ENCODE data around the gene C3orf22.
A peak's percentile ranks its signal among the peaks of the same experiment; 100 is the strongest.
"Not testable (repeated sequence)": the region's sequence is repeated elsewhere in the genome, so short reads cannot be mapped to it uniquely, and the experiment has no call there.

C3orf22 gene, protein sequence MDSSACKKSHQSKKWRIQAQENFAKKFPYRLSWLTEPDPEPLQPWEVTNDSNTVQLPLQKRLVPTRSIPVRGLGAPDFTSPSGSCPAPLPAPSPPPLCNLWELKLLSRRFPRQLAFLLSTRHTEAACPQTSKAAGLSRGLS

DNA sequence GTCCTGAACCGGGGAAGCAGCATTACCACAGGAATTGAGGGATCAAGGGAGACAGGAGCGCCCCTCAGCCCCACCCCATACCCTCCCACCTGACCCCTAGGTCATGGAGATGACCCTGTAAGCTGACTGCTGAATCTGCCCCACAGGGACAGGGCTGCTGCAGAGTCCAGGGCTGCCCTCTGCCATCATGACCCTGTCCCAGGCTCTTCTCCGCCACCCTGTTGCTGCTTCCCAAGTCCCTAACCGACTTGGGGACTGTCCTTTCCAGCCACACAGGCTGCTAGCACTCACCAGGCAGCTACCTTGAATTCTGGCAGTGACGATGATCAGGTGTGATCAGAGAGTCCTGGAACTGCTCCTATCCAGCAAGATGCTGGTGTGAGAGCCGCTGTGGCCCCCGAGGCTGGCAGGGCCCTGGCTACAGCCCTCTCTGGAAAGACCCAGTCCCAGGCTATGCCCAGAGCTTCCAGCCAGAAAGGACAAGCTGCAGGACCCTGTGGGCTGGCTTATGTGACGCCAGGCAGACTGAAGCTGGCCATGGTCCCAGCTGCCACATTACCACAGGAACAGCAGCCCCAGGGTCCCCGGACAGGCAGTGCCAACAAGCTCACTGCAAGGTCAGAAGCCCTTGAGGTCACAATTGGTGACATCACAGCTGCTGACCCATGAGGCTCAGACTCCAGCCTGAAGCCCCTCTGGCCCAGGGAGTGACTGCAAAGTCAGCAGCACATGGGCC, at the start of gene C3orf22:
Gene C3orf22, minus strand, starts transcription at position 597 of the 736 bp plus-strand sequence. CDS start 5,542 bp downstream, outside the sequence.
- no peak for DNase-seq (ENCODE audit: low read depth)

DNA sequence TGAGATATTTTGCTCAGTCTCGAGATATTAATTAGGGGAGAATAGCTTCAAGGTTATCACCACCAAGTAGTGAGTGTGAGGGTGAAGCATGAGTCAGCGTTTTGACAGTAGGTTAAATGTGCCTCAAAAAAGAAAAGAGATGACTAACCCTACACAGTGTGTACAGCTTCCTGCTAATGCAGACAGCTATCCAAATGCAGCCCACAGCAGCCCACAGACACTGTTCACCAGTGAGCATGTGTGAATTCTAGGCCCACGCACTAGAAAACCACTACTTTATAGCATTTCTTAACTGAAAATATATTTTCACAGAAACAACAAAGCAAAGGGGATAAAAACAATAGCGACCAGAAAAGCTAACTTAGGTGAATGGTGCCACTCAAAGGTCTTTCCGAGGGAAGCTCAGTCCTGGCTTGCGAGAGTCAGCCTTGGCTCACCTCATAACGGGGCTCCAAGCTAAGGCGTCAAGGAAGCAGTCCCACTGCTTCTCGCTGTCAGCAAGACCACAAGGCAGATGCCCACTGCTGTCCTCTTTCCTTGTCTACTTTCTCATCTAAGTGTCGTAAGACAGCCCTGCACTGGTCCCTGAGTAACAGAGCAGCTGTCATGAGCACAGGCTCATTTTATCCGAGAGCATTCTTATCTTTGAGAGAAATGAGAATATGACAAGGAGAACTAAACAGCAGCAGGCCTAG, 48.6 kb upstream of the C3orf22 start:
- peak; percentile 19 for DNase-seq (ENCODE audit: low read depth)

DNA sequence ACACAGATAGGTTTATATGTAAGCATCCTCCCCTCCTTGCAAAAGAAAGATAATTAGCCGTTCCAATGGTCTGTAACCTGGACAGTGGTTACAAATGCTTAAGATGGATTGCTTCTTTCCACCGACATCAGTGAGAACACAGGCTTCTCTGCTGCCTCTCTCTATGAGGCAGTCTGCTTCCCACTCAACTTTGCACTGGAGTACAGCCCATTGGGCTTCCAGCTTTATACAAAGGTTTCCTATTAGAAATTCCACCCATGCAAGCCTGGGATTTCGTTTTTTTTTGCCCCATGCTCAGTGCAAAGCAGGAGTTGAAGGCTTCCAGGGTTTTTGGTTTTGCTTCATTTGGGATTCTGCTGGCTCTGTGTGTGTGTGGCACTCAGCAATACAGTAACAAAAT, 47.3 kb upstream of the C3orf22 start:
- no peak for DNase-seq (ENCODE audit: low read depth)

DNA sequence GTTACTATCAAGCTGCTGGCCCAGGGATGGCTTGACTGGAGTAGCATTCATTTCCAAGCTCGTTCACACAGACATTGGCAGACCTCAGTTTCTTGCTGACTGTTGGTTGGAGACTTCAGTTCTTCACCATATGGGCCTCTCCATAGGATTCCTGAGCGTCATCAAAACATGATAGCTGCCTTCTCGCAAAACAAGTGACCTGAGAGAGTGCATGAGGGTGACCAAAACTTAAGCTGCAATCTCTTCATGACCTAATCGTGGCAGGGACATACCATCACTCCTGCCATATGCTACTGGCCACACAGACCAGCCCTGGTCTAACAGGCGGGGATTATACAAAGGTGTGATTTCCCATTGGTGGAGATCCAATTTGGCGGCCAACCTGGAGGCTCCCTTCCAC, 46.0 kb upstream of the C3orf22 start:
- no peak for DNase-seq (ENCODE audit: low read depth)

DNA sequence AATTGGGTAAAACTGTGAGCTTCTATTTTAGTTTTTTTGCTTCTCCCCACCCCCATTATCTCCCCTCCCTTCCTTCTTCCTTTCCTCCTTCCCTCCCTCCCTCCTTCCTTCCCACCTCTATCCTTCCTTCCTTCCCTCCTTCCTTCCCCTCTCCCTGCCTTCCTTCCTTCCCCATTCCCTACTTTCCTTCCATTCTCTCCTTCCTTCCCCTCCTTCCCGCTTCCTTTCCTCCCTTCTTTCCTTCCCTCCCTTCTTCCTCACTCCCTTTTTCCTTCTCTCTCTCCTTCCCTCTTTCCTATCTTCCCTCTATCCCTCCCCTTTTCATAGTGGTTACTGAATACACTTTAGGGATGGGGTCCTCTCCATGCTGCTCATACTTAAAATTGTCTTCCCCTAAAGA, 40.4 kb upstream of the C3orf22 start:
- DNase-seq (ENCODE audit: low read depth) = no peak

DNA sequence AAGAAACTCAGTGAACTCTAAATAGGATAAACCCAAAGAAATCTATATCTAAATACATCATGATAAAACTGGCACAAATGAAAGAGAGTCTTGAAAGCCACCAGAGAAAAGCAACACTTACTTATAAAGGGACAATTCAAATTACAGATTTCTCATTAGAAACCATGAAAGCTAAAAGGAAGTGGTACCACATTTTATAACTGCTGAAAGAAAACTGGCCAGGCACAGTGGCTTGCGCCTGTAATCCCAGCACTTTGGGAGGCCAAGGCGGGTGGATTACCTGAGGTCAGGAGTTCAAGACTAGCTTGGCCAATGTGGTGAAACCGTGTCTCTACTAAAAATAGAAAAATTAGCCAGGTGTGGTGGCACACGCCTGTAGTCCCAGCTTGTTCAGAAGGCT, 36.7 kb upstream of the C3orf22 start:
- DNase-seq (ENCODE audit: low read depth) = not testable (repeated sequence)

DNA sequence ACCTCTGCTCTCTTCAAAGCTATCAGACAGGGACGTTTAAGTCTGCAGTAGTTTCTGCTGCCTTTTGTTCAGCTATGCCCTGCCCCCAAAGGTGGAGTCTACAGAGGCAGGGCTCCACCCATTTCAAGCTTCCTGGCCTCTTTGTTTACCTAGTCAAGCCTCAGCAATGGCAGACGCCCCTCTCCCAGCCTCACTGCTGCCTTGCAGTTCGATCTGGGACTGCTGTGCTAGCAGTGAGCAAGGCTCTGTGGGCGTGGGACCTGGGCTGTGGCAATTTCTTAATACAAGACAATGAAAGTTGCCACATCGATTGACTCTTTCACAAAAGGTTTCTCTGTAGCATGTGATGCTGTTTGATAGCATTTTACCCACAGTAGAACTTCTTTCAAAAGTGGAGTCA, 32.8 kb upstream of the C3orf22 start:
- not testable (repeated sequence) for DNase-seq (ENCODE audit: low read depth)

DNA sequence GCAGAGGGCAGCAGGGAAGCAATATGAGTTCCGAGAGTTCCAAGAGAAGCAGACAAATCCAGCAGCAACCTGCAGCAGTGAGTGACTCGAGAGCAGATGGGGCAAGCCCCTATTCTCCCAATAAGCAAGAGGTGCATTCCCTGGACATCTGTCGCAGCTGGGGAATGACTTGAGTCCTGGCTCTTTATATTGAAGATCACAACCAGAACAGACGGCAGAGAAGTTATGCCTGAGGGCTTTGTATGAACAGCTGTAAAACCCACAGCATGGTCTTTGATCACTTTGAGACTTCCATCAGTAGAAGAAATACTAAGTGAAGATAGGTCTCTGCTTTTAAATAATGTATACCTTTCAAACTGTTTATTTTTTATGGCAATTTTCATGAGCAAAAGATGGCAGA, 23.6 kb upstream of the C3orf22 start:
- DNase-seq (ENCODE audit: low read depth) = no peak

DNA sequence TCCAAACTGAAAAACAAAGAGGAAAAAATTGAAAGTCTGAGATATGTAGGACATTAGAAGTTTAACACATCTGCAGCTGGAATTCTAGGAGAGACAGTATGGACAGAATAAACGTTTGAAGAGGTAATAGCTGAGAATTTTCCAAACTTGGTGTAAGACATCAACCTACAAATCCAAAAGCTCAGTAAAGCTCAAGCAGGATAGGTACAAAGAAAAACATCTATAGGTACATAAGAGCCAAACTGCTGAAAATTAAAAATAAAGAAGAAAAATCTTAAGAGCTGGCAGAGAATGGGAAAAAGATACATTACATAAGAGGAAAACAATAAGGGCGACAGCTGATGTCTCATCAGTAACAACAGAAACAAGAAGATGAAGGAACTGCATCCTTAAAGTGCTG, 22.8 kb upstream of the C3orf22 start:
- no peak for DNase-seq (ENCODE audit: low read depth)

DNA sequence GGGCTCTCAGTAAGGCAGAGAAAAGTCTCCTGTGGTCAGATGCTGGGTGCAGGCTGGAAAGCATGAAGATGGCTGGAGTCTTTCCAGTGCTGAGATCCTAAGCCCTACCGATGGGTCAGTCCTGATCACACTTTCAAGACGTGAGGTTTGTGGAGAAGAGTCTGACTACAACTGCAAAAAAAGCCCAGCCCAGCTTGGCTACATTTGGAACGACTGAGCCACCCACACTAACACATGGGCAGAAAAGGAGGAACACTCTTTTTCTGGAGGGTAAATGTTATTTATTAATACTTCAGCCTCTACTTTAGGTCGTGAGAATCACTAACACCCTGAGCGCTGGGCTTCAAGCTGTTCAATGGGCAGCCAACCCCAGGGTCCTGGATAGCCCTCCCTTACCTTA, 22.0 kb upstream of the C3orf22 start:
- no peak for DNase-seq (ENCODE audit: low read depth)

DNA sequence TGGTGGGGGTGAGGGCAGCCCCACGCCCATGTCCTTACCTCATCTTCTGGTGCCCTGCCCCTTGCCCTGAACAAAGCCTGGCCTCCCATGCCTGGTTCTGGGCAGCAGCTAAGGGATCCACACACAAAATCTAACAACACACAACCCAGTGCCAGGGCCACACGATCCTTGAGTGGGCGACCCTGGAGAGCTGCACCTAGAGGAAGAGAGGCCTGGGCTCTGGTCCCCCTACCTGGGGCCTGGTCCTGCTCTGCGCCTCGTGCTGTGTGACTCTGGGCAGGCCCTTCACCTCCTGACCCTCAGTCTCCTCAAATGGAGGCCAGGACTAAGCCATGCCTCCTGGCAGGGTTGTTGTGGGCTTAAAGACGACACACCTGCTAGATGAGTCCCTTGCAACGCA, 20.0 kb upstream of the C3orf22 start:
- DNase-seq (ENCODE audit: low read depth) = no peak

DNA sequence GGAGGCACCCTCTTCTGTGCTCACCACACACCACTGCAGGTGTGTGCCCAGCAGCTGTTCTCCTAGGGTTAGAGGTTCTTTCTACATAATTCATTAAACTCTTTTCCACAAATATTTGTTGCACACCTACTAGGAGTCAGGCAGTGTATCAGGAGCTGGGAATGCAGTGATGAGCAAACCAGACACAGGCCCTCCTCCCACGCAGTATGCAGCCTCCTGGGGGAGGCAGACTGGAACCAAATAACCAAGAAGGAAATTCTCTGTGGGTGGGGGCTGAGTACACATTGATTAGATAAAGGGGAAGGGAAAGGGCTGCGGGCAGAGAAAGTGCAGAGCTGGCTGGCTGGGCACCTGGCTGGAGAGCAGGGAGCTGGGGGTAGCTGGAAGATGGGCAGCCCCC, 18.5 kb upstream of the C3orf22 start:
- no peak for DNase-seq (ENCODE audit: low read depth)

DNA sequence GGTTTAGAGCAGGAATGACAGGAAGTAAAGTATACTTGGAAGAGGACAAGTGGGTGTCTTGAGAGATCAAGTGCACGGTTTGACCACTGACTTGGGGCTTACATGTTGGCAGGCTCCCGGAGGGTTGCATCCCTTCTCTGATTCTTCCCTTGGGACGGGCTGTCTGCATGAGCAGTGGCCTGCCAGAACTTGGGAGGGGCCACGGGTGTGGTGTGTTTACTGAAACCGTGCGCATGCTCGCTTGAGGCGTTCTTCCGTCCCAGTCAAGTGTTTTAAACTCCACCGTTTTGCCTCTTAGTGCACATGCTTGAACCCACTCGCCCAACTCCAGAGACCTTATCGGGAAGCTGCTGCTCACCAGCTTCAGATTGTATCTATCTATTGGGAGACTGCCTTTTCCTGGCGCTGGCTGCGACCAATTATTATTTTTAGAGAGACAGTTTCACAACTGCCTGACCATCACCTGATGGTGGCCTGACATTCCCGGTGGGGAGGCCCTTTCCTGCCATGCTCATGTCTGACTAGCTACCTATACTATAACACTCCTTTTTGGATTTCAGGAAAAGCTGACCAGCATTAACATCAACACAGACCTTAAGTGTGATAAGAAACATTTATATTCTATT, 14.9 kb upstream of the C3orf22 start:
- DNase-seq (ENCODE audit: low read depth) = no peak

DNA sequence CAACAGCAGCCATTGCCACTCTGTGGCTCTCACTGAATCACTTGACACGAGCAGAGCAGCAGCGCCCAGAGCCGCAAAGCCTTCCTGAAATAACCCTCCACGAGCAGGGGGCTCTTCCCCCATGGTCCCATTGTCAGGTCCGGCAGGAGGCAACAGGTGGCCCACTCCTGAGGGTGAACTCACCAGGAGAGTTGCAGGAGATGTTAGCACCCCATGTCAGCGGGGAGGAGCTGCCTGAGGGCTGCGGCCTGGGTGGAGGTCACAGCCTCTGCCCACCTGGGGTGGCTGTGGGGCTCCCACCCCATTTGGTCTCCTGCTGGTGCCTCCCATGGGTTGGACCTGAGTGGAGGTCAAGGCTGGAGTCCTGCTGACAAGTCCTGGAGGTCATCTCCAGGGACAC, 12.3 kb upstream of the C3orf22 start:
- no peak for DNase-seq (ENCODE audit: low read depth)

DNA sequence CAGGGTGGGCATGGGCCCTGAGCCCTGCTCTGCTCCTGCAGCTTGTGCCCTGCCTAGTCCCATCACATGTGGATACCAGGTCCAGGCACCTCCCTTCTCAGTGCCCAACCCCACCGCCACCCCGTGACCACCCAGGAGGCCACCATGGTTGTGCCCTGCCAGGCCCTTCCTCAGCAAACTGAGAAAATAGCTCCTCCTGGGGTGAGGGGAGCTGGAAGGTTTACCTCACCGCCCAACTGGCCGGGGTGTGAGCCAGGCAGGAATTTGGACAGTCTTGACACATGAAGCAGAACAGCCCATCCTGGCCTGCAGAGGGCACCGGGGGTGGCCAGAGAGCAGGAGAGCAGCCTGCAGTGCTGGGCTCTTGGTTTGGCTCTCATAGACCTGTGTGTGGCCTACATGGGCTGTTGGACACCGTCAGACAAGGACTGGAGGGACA, 11.4 kb upstream of the C3orf22 start:
- no peak for DNase-seq (ENCODE audit: low read depth)

DNA sequence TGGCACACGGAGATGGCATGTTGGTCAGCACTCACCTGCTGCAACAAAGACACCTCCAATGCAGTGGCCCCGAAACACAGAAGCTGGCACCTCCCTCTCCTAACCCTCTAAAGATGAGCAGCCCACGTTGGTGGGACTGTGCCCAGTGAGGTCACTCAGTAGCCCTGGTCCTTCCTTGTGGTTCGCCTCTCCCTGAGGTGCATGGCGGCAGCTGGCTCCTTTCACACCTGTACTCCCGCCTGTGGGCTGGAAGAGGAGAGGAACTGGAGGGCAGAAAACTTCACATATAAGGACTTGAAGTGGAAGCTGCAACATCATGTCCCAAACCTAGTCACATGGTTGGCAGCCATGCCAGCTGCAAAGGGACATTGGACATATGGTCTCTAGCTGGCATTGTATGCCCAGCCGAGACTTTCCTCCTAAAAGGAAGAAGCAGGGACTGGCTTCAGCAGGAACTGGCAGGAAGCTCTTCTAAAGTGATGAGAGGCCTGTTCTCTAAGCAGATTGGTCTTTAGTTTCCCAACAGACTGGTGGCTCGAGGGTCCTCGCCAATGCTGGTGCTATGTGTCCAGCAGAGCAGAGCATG, 10.8 kb upstream of the C3orf22 start:
- DNase-seq (ENCODE audit: low read depth) = no peak

DNA sequence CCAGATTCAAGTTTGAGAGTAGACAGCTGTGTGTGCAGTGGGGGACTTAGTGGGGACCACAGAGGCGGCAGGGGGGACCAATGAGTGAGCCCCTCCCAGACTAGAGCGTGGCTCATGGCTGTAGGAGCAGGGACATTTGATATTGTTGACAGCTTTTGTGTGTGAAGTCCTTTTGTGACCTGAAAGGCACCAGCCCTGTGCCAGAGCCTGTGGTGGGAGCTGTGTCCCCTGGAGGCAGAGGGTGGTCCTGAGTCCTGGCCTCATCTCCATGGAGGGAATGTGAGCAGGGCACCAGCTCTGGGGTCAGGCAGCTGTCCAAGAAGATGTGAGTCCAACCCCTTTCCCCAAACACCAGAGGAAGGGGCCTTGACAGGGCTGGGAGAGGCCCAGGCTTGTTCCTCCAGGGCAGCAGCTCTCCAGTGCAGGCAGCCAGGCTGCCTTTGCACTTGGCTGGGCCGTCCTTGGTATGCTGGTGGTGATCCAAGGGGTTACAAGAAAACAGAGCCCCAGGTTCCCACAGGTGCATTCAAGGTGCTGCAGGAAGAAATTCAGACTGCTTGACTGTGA, 10.1 kb upstream of the C3orf22 start:
- no peak for DNase-seq (ENCODE audit: low read depth)

DNA sequence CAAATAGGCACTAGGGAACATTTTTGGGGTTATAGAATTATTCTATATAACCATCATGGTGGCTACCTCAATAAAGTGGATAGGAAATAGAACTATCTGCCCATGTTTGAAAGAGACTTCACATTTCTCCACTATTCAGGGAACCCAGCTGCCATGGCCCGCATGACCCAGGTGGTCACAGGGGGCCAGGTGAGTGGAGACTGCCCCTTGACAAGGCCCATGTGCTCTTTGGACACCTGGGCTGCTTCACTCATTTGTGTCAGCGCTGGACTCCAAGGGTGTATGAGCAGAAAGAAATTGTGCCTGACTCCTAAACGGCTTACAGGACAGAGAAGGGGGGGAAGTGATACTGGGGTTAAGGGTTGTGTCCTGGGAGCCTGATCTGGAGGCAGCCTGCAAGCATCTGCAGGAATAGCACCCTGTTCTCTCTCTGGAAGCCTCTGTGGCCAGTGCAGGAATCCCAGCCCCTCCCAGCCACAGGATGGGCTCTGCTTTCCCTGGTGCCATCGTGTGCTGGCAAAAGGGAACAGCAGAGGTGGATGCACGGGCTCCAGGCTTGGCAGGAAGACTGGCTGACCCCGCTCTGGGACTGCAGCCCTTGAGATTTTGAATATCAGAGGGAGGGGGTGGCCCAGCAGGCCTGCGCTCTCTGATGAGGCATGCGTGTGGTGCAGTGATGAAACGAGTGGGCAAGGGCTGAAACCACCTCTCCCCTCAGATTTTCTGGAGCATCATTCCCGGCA, 9.1 kb upstream of the C3orf22 start:
- no peak for DNase-seq (ENCODE audit: low read depth)

DNA sequence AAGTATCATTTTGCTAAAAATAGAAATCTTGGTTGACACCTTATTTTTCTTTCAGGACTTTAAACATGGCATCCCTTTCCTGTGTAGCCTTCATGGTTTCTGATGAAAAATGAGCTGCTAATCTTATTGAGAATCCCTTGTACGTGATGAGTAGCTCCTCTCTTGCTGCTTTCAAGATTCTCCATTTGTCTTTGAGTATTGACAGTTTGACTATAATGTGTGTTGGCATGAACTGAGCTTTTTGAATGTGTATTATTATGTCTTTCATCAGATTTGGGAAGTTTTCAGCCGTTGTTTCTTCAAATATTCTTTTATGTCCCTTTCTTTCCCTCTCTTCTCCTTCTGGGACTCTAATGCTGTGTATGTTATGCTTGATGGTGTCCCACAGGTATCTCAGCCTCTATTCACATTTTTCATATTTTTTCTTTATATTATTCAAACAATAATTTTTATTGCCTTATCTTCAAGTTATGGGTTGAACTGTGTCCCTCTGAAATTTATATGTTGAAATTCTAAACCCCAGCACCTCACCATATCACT, 4.1 kb upstream of the C3orf22 start:
- DNase-seq (ENCODE audit: low read depth) = no peak

DNA sequence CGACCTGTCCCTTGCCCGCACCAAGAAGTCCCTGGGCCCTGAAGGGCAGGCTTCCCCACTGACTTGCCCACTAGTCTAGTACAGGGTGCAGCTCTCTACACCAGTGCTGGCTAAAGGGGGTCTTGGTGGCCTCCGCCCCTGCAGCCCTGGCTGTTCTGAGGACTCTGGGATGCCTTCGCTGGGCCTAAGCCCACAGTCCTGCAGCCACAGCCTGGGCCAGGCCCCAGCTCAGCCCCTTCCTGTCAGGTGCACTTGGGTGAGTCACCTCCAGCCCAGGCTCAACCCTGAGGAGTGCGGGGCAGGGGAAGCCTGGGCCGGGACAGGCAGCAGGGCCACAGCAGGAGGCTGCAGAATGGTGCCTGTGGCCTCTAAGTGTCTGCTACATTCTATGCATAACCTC, 971 bp downstream of the C3orf22 start:
- no peak for DNase-seq (ENCODE audit: low read depth)

DNA sequence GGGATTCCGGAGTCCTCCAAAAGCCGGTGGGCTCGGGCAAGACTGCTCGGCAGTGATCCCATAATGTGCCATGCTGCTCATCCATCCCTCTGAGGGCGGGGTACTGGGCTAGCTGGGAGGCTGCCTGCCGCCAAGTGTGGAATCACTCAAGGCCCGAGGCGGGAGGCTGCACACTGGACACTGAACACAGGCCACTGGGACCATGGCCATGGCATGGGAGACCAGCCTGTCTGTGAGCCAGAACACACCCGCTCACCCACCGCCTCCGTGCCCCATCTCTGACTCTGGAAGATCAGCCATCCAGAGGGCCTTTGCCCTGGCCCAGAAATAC, 1.4 kb downstream of the C3orf22 start:
- DNase-seq (ENCODE audit: low read depth) = no peak

Data from GM04504 (cell line).